Central memory CD8-positive, alpha-beta T cell (primary cell): ENCODE data around the gene ELOVL7.
"Not testable (repeated sequence)": the region's sequence is repeated elsewhere in the genome, so short reads cannot be mapped to it uniquely, and the experiment has no call there.

Experiments
- ATAC-seq: fragments of 150-1000 bp; cut with Tn5 transposase; replicated peaks from 2 replicates; pipeline ENCODE4 v1.10.0; 2022; ENCODE audit warnings: mild to moderate bottlenecking, moderate FRiP score, moderate number of reproducible peaks; ENCODE audit not compliant: poor library complexity, severe bottlenecking; ENCODE audit errors: extremely low read depth
- DNase-seq, 2 donors: peaks; one replicate each; pipeline ENCODE4 v3.0.0; 2021; ENCODE audit warnings: low spot score in 2 of 2
- H3K27ac Mint-ChIP-seq: one replicate; pipeline ENCODE4 v1.8.0; 2022; ENCODE audit warnings: low read depth, mild to moderate bottlenecking, moderate library complexity, mixed read lengths
- H3K27me3 Mint-ChIP-seq: one replicate; pipeline ENCODE4 v1.8.0; 2022; ENCODE audit warnings: mixed read lengths
- H3K36me3 Mint-ChIP-seq: one replicate; pipeline ENCODE4 v1.8.0; 2022; ENCODE audit warnings: mild to moderate bottlenecking, moderate library complexity, mixed read lengths; ENCODE audit not compliant: insufficient read depth
- H3K4me1 Mint-ChIP-seq: one replicate; pipeline ENCODE4 v1.8.0; 2022; ENCODE audit warnings: mixed read lengths
- H3K4me3 Mint-ChIP-seq: one replicate; pipeline ENCODE4 v1.8.0; 2022; ENCODE audit warnings: mild to moderate bottlenecking, moderate library complexity, mixed read lengths
- H3K9me3 Mint-ChIP-seq: one replicate; pipeline ENCODE4 v1.8.0; 2022; ENCODE audit warnings: mixed read lengths

ELOVL7 gene

DNA sequence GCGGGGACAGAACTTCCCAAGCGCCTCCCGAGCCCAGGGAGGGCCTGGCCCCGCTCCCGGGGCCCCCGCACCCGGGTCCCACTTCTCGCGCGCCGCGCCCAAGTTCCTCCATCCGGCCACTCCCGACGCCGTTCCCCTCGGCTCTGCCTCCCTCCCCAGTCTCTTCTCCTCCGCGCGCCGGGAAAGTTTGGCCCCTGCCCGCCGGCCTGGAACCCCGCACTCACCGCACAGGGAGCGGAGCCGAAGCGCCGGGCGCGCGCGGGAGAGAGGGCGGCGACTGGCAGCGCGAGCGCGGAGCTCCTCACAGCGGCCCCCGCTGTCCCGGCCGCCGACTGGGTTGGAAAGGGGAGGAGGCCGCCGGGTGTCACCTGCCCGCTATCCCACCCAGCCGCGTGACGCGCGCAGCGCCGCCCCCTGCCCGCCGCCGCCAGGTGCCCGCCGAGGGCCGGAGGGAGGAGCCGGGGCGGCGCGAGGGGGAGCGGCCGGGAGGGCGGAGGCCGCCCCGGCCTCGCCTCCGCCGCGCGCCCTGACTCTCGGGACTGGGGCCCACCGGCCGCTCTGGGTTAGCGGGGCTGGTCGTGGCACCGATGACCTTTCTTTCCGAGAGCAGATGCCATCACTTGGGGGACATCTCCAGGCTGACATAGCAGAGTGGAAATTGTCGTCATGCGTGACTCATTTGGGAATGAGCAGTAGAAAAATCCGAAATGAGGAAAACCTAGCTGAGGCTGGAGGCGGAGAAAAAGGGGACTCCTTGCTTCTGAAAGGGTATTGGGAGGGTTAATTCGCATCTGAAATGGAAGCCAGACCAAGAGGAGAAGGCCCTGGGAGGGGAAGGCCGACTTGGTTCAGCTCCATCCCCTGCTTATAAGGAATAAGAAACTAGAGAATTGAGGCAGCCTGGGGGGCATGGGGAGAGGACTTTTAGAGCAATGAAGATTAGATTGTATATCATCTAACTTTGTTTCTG is at the start of gene ELOVL7:
TSS of gene ELOVL7 (minus strand) at position 334 of the 970 bp plus-strand sequence. CDS start 56,872 bp downstream, outside the sequence.
- no peak for ATAC-seq

DNA sequence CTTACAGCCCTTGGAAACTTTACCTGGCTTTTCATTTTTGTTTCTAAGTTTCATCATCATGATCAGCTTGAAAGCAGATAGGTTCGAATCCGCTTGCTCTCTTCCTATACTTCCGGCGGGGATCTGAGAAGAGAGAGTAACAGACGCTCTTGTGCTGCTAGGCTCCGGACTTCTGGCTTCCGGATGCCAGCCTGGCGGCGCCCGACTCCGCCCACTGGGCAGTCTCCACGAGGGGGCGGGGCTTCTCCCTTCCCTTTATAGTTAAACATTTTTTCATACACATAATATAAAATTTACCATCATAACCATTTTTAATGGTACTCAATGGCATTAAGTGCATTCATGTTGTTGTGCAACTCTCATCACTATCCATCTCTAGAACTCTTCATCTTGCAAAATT is 49.5 kb upstream of the ELOVL7 start:
- no peak for ATAC-seq

More for the DNA sequence above, at the start of gene ELOVL7:
- DNase-seq = no peak
- H3K27ac Mint-ChIP-seq = no peak within 1 kb of the TSS
- peaks cover 4% of the 10 kb centered on the region for H3K4me1 Mint-ChIP-seq
- H3K9me3 Mint-ChIP-seq = no peaks in the 10 kb centered on the region
- no peaks in the 10 kb centered on the region for H3K36me3 Mint-ChIP-seq
- peak within 1 kb of the TSS; percentile 55 for H3K4me3 Mint-ChIP-seq
- H3K27me3 Mint-ChIP-seq = peaks cover 64% of the 10 kb centered on the region

DNA sequence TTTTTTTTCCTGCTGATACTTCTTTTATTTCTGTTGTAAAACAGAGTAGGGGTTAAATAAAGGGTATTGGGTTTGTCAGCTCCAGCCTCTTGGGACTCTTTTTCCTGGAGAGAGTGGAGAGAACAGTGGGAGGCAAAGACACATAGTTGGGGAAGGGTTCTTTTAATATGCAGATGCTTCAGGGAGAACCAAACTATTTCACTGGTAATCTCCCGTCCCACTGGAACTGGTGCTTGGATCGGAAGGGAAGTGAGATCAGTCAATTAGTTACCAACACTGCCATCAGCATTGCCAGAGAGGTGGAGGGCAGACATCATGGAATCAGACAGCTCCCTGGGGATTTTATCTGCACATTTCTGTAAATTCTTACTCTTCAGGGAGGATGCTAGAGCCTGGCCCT is 47.6 kb upstream of the ELOVL7 start:
- no peak for DNase-seq
- H3K9me3 Mint-ChIP-seq = no peaks in the 10 kb centered on the region
- no peak for ATAC-seq
- H3K4me1 Mint-ChIP-seq = no peaks in the 10 kb centered on the region
- no peaks in the 10 kb centered on the region for H3K27me3 Mint-ChIP-seq
- peaks cover 6% of the 10 kb centered on the region for H3K36me3 Mint-ChIP-seq
- no peak overlapping the region for H3K27ac Mint-ChIP-seq
- H3K4me3 Mint-ChIP-seq = no peak overlapping the region

More for the DNA sequence above, 49.5 kb upstream of the ELOVL7 start:
- DNase-seq = no peak
- no peaks in the 10 kb centered on the region for H3K9me3 Mint-ChIP-seq
- peak overlapping the region; percentile 38 for H3K27ac Mint-ChIP-seq
- no peaks in the 10 kb centered on the region for H3K4me1 Mint-ChIP-seq
- H3K4me3 Mint-ChIP-seq = no peak overlapping the region
- peaks cover 6% of the 10 kb centered on the region for H3K36me3 Mint-ChIP-seq
- no peaks in the 10 kb centered on the region for H3K27me3 Mint-ChIP-seq

DNA sequence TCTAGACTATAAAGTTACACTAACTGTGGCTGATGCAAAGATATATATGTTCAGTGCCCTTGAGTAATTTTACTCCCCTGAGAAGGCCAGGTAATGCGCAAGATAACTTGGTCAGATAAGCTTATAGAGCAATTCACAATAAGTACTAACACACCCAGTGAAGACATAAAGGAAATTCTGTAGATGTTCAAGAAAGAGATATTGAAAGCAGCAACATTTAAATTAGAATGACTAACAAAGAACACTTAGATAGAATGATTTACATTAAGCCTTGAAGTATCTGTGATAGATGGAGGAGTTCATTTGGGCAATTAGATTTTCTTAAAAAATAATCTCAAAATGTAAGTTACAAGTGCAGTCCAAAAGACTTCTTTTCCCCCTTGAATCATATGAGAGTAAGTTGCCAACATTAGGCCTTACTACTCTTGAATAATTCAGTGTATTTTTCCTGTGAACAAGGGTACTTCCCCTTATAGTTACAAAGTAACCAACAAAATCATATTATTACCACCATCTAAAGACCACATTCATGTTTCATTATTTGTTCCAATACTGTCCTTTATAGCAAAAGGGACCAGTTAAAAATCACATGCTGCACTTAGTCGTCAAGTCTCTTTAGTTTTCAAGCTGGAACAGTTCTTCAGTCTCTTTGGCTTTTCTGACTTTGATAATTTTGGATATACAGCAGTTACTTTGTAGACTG is 44.4 kb upstream of the ELOVL7 start:
- Mint-ChIP-seq H3K27me3 (no peaks in the 10 kb centered on the region), H3K4me3 (no peak overlapping the region), H3K27ac (no peak overlapping the region), H3K4me1 (no peaks in the 10 kb centered on the region), H3K9me3 (no peaks in the 10 kb centered on the region), H3K36me3 (no peaks in the 10 kb centered on the region)
- ATAC-seq = no peak
- no peak for DNase-seq

DNA sequence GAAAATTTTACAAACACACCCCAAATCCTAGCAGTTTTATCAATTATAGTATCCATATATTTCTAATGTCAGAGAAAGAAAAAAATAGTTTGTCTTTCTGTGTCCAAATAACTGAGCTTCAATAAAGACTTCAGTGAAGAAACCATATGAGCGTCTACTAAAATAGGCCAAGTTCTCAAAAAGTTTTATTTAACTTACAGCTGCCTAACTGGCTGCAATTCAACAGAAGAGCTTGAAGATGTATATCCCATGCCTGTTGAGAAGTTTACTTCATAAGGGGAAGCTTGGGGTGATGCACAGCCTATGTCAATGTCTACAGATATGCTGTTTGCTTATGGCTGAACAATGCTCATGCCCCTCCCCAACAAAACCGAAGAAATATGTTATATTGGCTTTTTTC is 43.7 kb upstream of the ELOVL7 start:
- Mint-ChIP-seq H3K4me3 (no peak overlapping the region), H3K9me3 (no peaks in the 10 kb centered on the region), H3K36me3 (no peaks in the 10 kb centered on the region), H3K4me1 (no peaks in the 10 kb centered on the region), H3K27ac (no peak overlapping the region), H3K27me3 (no peaks in the 10 kb centered on the region)
- no peak for DNase-seq
- no peak for ATAC-seq

DNA sequence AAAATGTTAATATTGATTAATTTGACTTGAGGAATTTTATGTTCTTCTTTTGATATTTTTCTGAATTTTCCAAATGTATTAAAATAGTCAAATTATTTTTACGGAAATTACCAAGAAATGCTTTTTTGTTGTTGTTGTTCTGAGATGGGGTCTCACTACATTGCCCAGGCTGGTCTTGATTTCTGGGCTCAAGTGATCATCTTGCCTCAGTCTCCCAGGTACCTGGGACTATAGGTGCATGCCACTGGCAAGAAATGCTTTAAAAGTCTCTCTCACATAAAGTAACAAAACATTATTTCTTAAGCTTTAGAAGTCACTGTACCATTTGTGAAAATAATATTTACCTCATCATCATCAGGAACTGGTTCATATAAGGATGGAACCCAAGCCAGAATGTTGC is 43.0 kb upstream of the ELOVL7 start:
- H3K27me3 Mint-ChIP-seq = no peaks in the 10 kb centered on the region
- H3K4me1 Mint-ChIP-seq = no peaks in the 10 kb centered on the region
- H3K9me3 Mint-ChIP-seq = no peaks in the 10 kb centered on the region
- H3K4me3 Mint-ChIP-seq = no peak overlapping the region
- no peak for ATAC-seq
- H3K36me3 Mint-ChIP-seq = no peaks in the 10 kb centered on the region
- no peak overlapping the region for H3K27ac Mint-ChIP-seq
- no peak for DNase-seq

DNA sequence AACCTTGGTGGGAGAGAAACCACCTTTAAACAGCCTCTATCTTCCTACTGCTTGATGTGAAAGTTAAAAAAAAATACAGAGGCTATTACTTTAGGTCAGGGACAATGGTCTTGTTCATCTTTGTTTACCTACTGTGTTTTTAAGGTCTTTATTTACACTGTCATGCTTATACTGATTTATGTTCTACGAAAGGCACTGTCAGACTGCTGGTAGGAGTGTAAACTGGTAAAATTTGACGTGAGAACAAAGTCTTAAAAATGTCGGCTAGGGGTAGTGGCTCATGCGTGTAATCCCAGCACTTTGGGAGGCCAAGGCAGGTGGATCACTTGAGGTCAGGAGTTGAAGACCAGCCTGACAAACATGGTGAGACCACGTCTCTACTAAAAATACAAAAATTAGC is 42.1 kb upstream of the ELOVL7 start:
- Mint-ChIP-seq H3K27me3 (no peaks in the 10 kb centered on the region), H3K9me3 (no peaks in the 10 kb centered on the region), H3K27ac (no peak overlapping the region), H3K4me1 (no peaks in the 10 kb centered on the region), H3K4me3 (no peak overlapping the region), H3K36me3 (no peaks in the 10 kb centered on the region)
- ATAC-seq = no peak
- no peak for DNase-seq

DNA sequence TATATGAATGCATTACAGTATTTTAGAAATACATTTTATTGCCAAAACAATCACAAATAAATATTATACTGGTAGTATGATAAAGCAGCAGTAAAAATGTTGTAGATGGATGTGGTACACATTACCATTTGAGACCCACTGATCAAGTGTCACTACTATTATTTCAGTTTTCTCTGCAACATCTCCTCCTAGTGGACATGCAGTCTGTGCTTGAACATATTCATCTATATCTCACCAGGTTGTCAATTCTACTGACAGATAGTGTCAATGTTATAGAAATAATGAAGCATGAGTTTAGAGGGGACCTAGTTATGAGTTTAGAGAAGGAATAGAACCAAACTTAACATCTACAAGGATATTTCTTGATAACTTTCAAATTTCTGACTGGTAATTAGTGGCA is 39.2 kb upstream of the ELOVL7 start:
- Mint-ChIP-seq H3K4me1 (no peaks in the 10 kb centered on the region), H3K36me3 (no peaks in the 10 kb centered on the region), H3K27ac (no peak overlapping the region), H3K4me3 (no peak overlapping the region), H3K9me3 (peaks cover 6% of the 10 kb centered on the region), H3K27me3 (no peaks in the 10 kb centered on the region)
- DNase-seq (no peak), ATAC-seq (no peak)

DNA sequence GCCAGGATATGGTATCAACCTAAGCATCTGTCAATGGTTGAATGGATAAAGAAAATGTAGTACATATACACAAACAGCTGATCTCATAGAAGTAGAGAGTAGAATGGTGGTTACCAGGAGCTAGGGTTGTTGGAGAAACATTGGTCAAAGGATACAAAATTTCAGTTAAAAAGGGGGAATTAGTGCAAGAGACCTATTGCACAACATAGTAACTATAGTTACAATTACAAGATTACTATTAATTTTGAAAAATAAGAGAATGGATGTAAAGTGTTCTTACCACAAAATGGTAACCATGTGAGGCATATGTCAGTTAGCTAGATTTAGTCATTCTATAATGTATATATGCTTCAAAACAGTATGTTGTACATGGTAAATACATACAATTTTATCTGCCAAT is 28.8 kb upstream of the ELOVL7 start:
- ATAC-seq (no peak), DNase-seq (no peak)
- no peaks in the 10 kb centered on the region for H3K4me1 Mint-ChIP-seq
- no peaks in the 10 kb centered on the region for H3K36me3 Mint-ChIP-seq
- no peak overlapping the region for H3K27ac Mint-ChIP-seq
- H3K27me3 Mint-ChIP-seq = no peaks in the 10 kb centered on the region
- H3K9me3 Mint-ChIP-seq = peaks cover 6% of the 10 kb centered on the region
- no peak overlapping the region for H3K4me3 Mint-ChIP-seq

DNA sequence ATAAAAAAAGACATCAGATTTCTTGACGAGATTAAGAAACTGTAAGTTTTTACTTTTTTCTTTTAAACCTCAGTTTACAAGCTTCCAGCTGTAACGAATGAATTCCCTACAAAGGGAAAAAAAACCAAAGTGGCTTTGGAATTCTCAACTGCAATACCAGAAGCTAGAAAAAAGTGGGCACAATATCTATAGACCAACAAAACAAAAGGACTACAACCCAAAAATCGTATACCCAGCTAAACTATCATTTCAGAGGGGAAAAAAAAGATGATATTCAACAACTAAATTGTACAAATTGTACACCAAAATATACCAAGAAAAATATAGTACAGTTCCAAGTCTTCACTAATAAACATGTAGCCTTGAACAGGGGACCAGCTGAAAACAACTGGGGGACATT is 26.8 kb upstream of the ELOVL7 start:
- peaks cover 6% of the 10 kb centered on the region for H3K9me3 Mint-ChIP-seq
- no peaks in the 10 kb centered on the region for H3K36me3 Mint-ChIP-seq
- H3K4me3 Mint-ChIP-seq = no peak overlapping the region
- no peaks in the 10 kb centered on the region for H3K27me3 Mint-ChIP-seq
- DNase-seq = no peak
- no peak overlapping the region for H3K27ac Mint-ChIP-seq
- no peak for ATAC-seq
- no peaks in the 10 kb centered on the region for H3K4me1 Mint-ChIP-seq

DNA sequence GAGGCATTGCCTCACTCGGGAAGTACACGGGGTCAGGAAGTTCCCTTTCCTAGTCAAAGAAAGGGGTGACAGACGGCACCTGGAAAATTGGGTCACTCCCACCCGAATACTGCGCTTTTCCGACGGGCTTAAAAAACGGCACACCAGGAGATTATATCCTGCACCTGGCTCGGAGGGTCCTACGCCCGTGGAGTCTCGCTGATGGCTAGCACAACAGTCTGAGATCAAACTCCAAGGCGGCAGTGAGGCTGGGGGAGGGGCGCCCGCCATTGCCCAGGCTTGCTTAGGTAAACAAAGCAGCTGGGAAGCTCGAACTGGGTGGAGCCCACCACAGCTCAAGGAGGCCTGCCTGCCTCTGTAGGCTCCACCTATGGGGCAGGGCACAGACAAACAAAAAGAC is 16.5 kb upstream of the ELOVL7 start:
- H3K4me3 Mint-ChIP-seq, H3K4me1 Mint-ChIP-seq, H3K36me3 Mint-ChIP-seq, ATAC-seq, H3K27me3 Mint-ChIP-seq, H3K27ac Mint-ChIP-seq, DNase-seq, H3K9me3 Mint-ChIP-seq: not testable (repeated sequence)

DNA sequence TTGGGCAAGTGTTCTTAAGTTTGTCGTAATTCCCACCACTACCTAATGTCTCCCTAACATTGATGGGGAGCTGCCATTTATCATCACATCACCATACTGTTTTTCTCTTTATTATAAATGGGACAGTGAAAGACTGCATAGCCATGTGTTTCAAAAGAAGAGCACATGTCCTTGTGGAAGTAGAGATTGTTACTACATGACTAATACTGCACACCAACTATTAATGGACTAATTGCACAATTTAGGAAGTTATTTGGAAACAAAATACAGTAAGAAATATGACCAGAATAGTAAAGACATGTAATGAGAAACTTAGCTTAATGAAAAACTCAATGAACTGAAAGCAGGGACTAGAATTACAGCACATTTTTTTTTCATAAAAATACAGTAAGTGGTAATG is 12.0 kb upstream of the ELOVL7 start:
- DNase-seq (no peak), ATAC-seq (no peak)
- Mint-ChIP-seq H3K9me3 (no peaks in the 10 kb centered on the region), H3K4me1 (no peaks in the 10 kb centered on the region), H3K27ac (no peak overlapping the region), H3K27me3 (no peaks in the 10 kb centered on the region), H3K36me3 (no peaks in the 10 kb centered on the region), H3K4me3 (no peak overlapping the region)

DNA sequence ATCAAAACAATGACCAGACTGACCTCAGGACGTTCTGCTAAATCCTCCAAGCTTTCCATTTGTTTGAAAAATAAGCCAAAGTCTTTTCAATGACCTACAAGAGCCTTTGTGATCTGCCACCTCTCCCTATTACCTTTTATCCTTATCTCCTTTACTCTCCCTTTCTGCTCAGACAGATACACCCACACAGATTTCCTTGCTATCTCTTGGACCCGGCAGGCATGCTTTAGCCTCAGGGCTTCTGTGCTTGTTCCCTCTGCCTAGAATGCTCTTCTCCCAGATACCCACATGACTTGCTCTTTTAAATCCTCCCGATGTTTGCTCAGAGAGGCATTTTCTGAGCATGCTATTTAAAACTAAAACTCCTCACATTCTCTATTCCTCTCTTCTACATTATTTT is 8.9 kb upstream of the ELOVL7 start:
- no peak overlapping the region for H3K27ac Mint-ChIP-seq
- H3K36me3 Mint-ChIP-seq = no peaks in the 10 kb centered on the region
- no peaks in the 10 kb centered on the region for H3K27me3 Mint-ChIP-seq
- no peak overlapping the region for H3K4me3 Mint-ChIP-seq
- no peak for ATAC-seq
- no peaks in the 10 kb centered on the region for H3K9me3 Mint-ChIP-seq
- no peak for DNase-seq
- no peaks in the 10 kb centered on the region for H3K4me1 Mint-ChIP-seq
